Neural progenitor cell (in vitro differentiated cells): ENCODE data around the gene FOSB.

Source experiments
- EZH2 ChIP-seq: fragments of 200-600 bp; sonication (generic); IDR thresholded peaks from 2 replicates; pipeline ENCODE4 v1.6.1; 2017; ENCODE audit warnings: antibody characterized with exemption, mild to moderate bottlenecking, moderate library complexity
- EZH2phosphoT487 ChIP-seq: fragments of 200-600 bp; sonication (generic); IDR thresholded peaks from 2 replicates; pipeline ENCODE4 v1.6.1; 2017; ENCODE audit warnings: antibody characterized with exemption
- TF ChIP-seq, protein P1 (sequence below): fragments of 200-600 bp; sonication (generic); IDR thresholded peaks from 2 replicates; pipeline ENCODE4 v1.5.1; 2017; ENCODE audit warnings: antibody characterized with exemption, mild to moderate bottlenecking

DNA sequence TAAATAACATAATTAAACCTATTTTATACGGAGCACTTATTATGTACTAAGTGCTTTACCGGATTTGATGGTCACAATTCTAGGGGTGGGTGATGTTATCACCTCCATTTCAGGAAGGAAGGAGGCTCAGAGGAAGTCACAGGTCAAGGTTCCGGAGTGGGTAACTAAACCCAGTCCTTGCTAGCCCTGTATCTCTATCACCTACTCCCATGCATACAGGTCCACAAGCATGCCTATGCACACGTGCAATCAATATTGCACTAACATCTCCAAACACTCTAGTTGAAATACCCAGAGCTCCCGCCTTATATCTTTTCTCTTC lies 17.8 kb upstream of the FOSB start:
- TF ChIP-seq EZH2 = no peak
- TF ChIP-seq, protein P1, sequence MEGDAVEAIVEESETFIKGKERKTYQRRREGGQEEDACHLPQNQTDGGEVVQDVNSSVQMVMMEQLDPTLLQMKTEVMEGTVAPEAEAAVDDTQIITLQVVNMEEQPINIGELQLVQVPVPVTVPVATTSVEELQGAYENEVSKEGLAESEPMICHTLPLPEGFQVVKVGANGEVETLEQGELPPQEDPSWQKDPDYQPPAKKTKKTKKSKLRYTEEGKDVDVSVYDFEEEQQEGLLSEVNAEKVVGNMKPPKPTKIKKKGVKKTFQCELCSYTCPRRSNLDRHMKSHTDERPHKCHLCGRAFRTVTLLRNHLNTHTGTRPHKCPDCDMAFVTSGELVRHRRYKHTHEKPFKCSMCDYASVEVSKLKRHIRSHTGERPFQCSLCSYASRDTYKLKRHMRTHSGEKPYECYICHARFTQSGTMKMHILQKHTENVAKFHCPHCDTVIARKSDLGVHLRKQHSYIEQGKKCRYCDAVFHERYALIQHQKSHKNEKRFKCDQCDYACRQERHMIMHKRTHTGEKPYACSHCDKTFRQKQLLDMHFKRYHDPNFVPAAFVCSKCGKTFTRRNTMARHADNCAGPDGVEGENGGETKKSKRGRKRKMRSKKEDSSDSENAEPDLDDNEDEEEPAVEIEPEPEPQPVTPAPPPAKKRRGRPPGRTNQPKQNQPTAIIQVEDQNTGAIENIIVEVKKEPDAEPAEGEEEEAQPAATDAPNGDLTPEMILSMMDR = no peak
- no peak for TF ChIP-seq EZH2phosphoT487
